Osteocyte (in vitro differentiated cells): Measurements from ENCODE around the gene CACTIN. TPM values are rescaled to one million over a fixed set of nuclear protein-coding genes. Genes with fewer than 3 reads are reported as not detected.

ENCODE experiments used
- DNase-seq: peaks from one replicate; pipeline ENCODE4 v3.0.0; 2021; ENCODE audit warnings: mixed read lengths; ENCODE audit not compliant: unreplicated experiment; ENCODE audit errors: extremely low spot score
- H3K27ac Mint-ChIP-seq: one replicate; pipeline ENCODE4 v1.8.0; 2021; ENCODE audit warnings: mild to moderate bottlenecking, mixed read lengths; ENCODE audit not compliant: unreplicated experiment
- H3K27me3 Mint-ChIP-seq: one replicate; pipeline ENCODE4 v1.8.0; 2021; ENCODE audit warnings: mixed read lengths; ENCODE audit not compliant: unreplicated experiment
- H3K36me3 Mint-ChIP-seq: one replicate; pipeline ENCODE4 v1.8.0; 2021; ENCODE audit warnings: mixed read lengths; ENCODE audit not compliant: unreplicated experiment
- H3K4me1 Mint-ChIP-seq: one replicate; pipeline ENCODE4 v1.8.0; 2021; ENCODE audit warnings: mixed read lengths; ENCODE audit not compliant: unreplicated experiment
- H3K4me3 Mint-ChIP-seq: one replicate; pipeline ENCODE4 v1.8.0; 2021; ENCODE audit warnings: mild to moderate bottlenecking, moderate library complexity, mixed read lengths; ENCODE audit not compliant: unreplicated experiment
- H3K9me3 Mint-ChIP-seq: one replicate; pipeline ENCODE4 v1.8.0; 2021; ENCODE audit warnings: mixed read lengths; ENCODE audit not compliant: unreplicated experiment
- CTCF ChIP-seq: fragments of 200-600 bp; sonication (generic); IDR thresholded peaks from 2 replicates; pipeline ENCODE4 v1.5.0; 2021; ENCODE audit warnings: antibody characterized with exemption, mild to moderate bottlenecking, moderate library complexity
- total RNA-seq: library from RNA; stranded (reverse); gene quantifications from 2 replicates; pipeline ENCODE4 v1.2.1, GENCODE V29; 2021

The CACTIN gene
- total RNA-seq, 1 donor from 2014 or later = 24.7 TPM

- no peak overlapping the region for H3K4me3 Mint-ChIP-seq
- H3K36me3 Mint-ChIP-seq = no peaks in the 10 kb centered on the region
- H3K9me3 Mint-ChIP-seq = no peaks in the 10 kb centered on the region
- H3K27ac Mint-ChIP-seq = no peak overlapping the region
- peaks cover 7% of the 10 kb centered on the region for H3K4me1 Mint-ChIP-seq
- no peaks in the 10 kb centered on the region for H3K27me3 Mint-ChIP-seq
- no peak for DNase-seq
- no peak for TF ChIP-seq CTCF
Observed at GRCh38 chr19:3613818-3614661, 12.6 kb downstream of the CACTIN start.

- no peak for DNase-seq
- Mint-ChIP-seq H3K27me3 (no peaks in the 10 kb centered on the region), H3K4me1 (peaks cover 11% of the 10 kb centered on the region), H3K36me3 (no peaks in the 10 kb centered on the region), H3K27ac (no peak overlapping the region), H3K9me3 (no peaks in the 10 kb centered on the region), H3K4me3 (no peak overlapping the region)
- TF ChIP-seq CTCF = no peak
Observed at GRCh38 chr19:3612901-3613741, 13.5 kb downstream of the CACTIN start.

GRCh38 chr19:3612330-3612729 lies 14.3 kb downstream of the CACTIN start:
- H3K27me3 Mint-ChIP-seq = no peaks in the 10 kb centered on the region
- no peaks in the 10 kb centered on the region for H3K9me3 Mint-ChIP-seq
- no peaks in the 10 kb centered on the region for H3K36me3 Mint-ChIP-seq
- no peak for DNase-seq
- no peak for TF ChIP-seq CTCF
- H3K4me1 Mint-ChIP-seq = peaks cover 19% of the 10 kb centered on the region
- no peak overlapping the region for H3K4me3 Mint-ChIP-seq
- no peak overlapping the region for H3K27ac Mint-ChIP-seq

GRCh38 chr19:3611841-3612240 lies 14.7 kb downstream of the CACTIN start:
- no peaks in the 10 kb centered on the region for H3K27me3 Mint-ChIP-seq
- no peak for DNase-seq
- H3K9me3 Mint-ChIP-seq = no peaks in the 10 kb centered on the region
- TF ChIP-seq CTCF = no peak
- H3K4me1 Mint-ChIP-seq = peaks cover 23% of the 10 kb centered on the region
- H3K36me3 Mint-ChIP-seq = no peaks in the 10 kb centered on the region
- no peak overlapping the region for H3K4me3 Mint-ChIP-seq
- no peak overlapping the region for H3K27ac Mint-ChIP-seq
